Measurements from ENCODE around the gene PIBF1. TPM values are rescaled to one million over a fixed set of nuclear protein-coding genes. Genes with fewer than 3 reads are reported as not detected.

The PIBF1 gene
- total and polyA plus RNA-seq, 7 donors = 6.5 to 24.0 (median 17.7) TPM

GRCh38 chr13:72983085-72983768 is 201.3 kb downstream of the PIBF1 start:
- Histone ChIP-seq H3K9me3 (no peaks in the 10 kb centered on the region), H3K4me1 (no peaks in the 10 kb centered on the region), H3K27ac (no peak overlapping the region), H3K4me3 (no peak overlapping the region), H3K27me3 (no peaks in the 10 kb centered on the region), H3K36me3 (no peaks in the 10 kb centered on the region)
- WGBS, 2 donors = 20 to 66% methylated on average over 5 of the region's 5 CpGs
- DNase-seq = no peak
- intact Hi-C loops (cut with DNase I) = no loop called here
- no peak for TF ChIP-seq POLR2AphosphoS5 (IDR thresholded peaks at IDR 0.05)
- TF ChIP-seq EP300 (IDR thresholded peaks at IDR 0.05) = no peak
- TF ChIP-seq, protein P1, sequence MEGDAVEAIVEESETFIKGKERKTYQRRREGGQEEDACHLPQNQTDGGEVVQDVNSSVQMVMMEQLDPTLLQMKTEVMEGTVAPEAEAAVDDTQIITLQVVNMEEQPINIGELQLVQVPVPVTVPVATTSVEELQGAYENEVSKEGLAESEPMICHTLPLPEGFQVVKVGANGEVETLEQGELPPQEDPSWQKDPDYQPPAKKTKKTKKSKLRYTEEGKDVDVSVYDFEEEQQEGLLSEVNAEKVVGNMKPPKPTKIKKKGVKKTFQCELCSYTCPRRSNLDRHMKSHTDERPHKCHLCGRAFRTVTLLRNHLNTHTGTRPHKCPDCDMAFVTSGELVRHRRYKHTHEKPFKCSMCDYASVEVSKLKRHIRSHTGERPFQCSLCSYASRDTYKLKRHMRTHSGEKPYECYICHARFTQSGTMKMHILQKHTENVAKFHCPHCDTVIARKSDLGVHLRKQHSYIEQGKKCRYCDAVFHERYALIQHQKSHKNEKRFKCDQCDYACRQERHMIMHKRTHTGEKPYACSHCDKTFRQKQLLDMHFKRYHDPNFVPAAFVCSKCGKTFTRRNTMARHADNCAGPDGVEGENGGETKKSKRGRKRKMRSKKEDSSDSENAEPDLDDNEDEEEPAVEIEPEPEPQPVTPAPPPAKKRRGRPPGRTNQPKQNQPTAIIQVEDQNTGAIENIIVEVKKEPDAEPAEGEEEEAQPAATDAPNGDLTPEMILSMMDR (IDR thresholded peaks at IDR 0.05) = no peak
- no peak for TF ChIP-seq POLR2A (IDR thresholded peaks at IDR 0.05)

- DNase-seq = no peak
- H3K4me1 ChIP-seq = no peaks in the 10 kb centered on the region
- no peak overlapping the region for H3K27ac ChIP-seq
- TF ChIP-seq, protein P1 (IDR thresholded peaks at IDR 0.05) = no peak
- no peak for TF ChIP-seq EP300 (IDR thresholded peaks at IDR 0.05)
- TF ChIP-seq POLR2AphosphoS5 (IDR thresholded peaks at IDR 0.05) = no peak
- TF ChIP-seq POLR2A (IDR thresholded peaks at IDR 0.05) = no peak
- H3K9me3 ChIP-seq = no peaks in the 10 kb centered on the region
- 70 to 88% methylated on average over 1 of the region's 1 CpG for WGBS, 2 donors
- intact Hi-C loops (cut with DNase I) = no loop called here
- no peaks in the 10 kb centered on the region for H3K27me3 ChIP-seq
- no peaks in the 10 kb centered on the region for H3K36me3 ChIP-seq
- no peak overlapping the region for H3K4me3 ChIP-seq
Observed at GRCh38 chr13:72985610-72986009, 203.7 kb downstream of the PIBF1 start.

- intact Hi-C loops (cut with DNase I) = no loop called here
- TF ChIP-seq POLR2A (IDR thresholded peaks at IDR 0.05) = no peak
- TF ChIP-seq EP300 (IDR thresholded peaks at IDR 0.05) = no peak
- no peak for TF ChIP-seq POLR2AphosphoS5 (IDR thresholded peaks at IDR 0.05)
- TF ChIP-seq, protein P1 (IDR thresholded peaks at IDR 0.05) = no peak
Observed at GRCh38 chr13:72986197-72986596, 204.3 kb downstream of the PIBF1 start.

GRCh38 chr13:72990953-72991352 is 209.0 kb downstream of the PIBF1 start:
- DNase-seq = no peak
- Histone ChIP-seq H3K4me1 (no peaks in the 10 kb centered on the region), H3K36me3 (peaks cover 0 to 4% (median 0%) of the 10 kb centered on the region in 4 donors), H3K9me3 (no peaks in the 10 kb centered on the region), H3K4me3 (no peak overlapping the region), H3K27me3 (no peaks in the 10 kb centered on the region), H3K27ac (no peak overlapping the region)
- 79 to 97% methylated on average over 3 of the region's 3 CpGs for WGBS, 2 donors
- intact Hi-C loops (cut with DNase I) = no loop called here
- TF ChIP-seq POLR2A (IDR thresholded peaks at IDR 0.05) = no peak
- no peak for TF ChIP-seq EP300 (IDR thresholded peaks at IDR 0.05)
- TF ChIP-seq, protein P1 (IDR thresholded peaks at IDR 0.05) = no peak
- no peak for TF ChIP-seq POLR2AphosphoS5 (IDR thresholded peaks at IDR 0.05)

More at GRCh38 chr13:72986197-72986596, 204.3 kb downstream of the PIBF1 start:
- no peaks in the 10 kb centered on the region for H3K4me1 ChIP-seq
- 82 to 88% methylated on average over 1 of the region's 1 CpG for WGBS, 2 donors
- H3K27ac ChIP-seq = no peak overlapping the region
- no peaks in the 10 kb centered on the region for H3K36me3 ChIP-seq
- H3K9me3 ChIP-seq = no peaks in the 10 kb centered on the region
- H3K4me3 ChIP-seq = no peak overlapping the region
- DNase-seq = no peak
- H3K27me3 ChIP-seq = no peaks in the 10 kb centered on the region

- Histone ChIP-seq H3K27ac (no peak overlapping the region), H3K27me3 (no peaks in the 10 kb centered on the region), H3K4me1 (no peaks in the 10 kb centered on the region), H3K4me3 (no peak overlapping the region), H3K36me3 (peaks cover 0 to 12% (median 4%) of the 10 kb centered on the region in 4 donors), H3K9me3 (no peaks in the 10 kb centered on the region)
- intact Hi-C loops (cut with DNase I) = no loop called here
- 98 to 99% methylated on average over 4 of the region's 4 CpGs for WGBS, 2 donors
- TF ChIP-seq POLR2AphosphoS5 (IDR thresholded peaks at IDR 0.05) = no peak
- TF ChIP-seq POLR2A (IDR thresholded peaks at IDR 0.05) = no peak
- TF ChIP-seq EP300 (IDR thresholded peaks at IDR 0.05) = no peak
- TF ChIP-seq, protein P1 (IDR thresholded peaks at IDR 0.05) = no peak
- DNase-seq = no peak
Observed at GRCh38 chr13:72998012-72998411, 216.1 kb downstream of the PIBF1 start.
